Activated CD8-positive, alpha-beta memory T cell treated with anti-CD3 and anti-CD28 coated beads, Interleukin-2, amount 50 U/mL, for 1 hour (primary cell): Measurements from ENCODE around the gene LIN7C.

Source experiments
- DNase-seq: peaks from one replicate; pipeline ENCODE4 v3.0.0-alpha.2; 2020; ENCODE audit errors: extremely low read depth

Gene LIN7C

DNA sequence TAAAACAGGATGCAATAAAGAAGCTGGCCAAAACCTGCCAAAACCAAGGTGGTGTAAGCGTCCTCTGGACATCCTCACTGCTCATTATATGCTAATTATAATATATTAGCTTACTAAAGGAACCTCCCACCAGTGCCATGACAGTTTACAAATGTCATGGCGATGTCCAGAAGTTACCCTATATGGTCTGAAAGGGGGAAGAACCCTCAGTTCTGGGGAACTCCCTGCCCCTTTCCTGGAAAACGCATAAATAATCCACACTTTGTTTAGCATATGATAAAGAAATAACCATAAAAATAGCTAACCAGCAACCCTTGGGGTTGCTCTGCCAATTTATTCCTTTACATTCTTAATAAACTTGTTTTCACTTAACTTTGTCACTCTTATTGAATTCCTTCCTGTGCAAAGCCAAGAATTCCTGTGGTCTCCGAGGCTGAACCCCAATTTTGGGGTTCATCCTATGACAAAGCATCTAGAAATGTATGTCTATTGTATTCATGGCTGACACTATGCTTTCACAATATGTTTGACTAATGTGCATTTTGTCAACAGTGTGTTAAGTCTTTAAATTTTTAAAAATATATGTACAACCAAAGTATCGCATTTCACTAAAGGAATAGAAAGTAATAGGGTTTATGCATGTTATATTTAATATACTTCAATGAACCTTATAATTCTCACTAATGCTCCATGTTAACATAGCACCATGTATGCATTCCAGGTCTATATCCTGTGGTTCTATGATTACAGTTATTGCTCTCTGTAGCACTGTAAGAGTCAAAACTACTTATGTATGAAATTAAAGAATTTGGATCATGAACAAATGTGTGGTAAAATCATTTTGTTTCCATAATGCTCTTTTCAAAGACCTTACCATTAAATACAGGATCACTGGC, 59.0 kb downstream of the LIN7C start:
- DNase-seq = no peak

DNA sequence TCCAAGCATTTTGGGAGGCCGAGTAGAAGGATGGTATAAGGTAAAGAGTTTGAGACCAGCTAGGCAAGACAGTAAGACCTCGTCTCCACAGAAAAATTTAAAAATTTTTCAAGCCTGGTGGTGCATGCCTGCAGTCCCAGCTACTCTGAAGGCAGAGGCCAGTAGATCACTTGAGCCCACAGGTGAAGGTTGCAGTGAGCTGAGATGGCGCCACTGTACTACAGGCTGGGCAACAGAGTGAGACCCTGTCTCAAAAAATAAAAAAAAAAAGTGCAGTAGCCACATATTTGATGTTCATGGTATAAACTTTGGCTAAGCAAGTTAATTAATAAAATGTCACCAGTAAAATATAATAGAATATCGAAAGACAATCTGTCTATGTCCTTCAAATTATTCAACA, 60.9 kb downstream of the LIN7C start:
- no peak for DNase-seq

DNA sequence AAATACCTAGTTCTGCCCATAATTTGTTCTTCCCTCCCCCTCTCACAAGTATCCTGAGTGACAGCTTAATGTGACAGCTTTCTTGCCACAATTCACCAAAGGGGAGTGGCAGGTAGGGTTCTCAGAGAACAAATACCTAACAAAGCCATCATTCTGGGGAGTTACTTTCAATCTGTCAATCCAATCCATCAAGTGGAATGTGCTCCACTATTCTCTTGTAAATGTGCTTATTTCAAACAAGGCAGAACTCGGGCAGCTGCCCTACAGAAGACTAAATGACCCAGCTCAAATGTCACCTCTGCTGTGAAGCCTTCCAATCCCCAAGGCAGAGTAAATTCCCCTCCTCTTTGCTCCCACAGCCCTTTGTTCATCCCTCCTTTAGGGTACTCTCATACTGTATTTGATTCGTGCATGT, 61.8 kb downstream of the LIN7C start:
- no peak for DNase-seq
